Hepatocyte (in vitro differentiated cells): ENCODE results near the gene SENP1.

ENCODE experiments used
- EZH2 ChIP-seq: fragments of 200-600 bp; sonication (generic); IDR thresholded peaks from 2 replicates; pipeline ENCODE4 v1.6.1; 2016; ENCODE audit warnings: antibody characterized with exemption, mild to moderate bottlenecking, borderline replicate concordance
- EZH2phosphoT487 ChIP-seq: fragments of 200-600 bp; sonication (generic); IDR thresholded peaks from one replicate; pipeline ENCODE4 v1.6.1; 2018; ENCODE audit warnings: antibody characterized with exemption, mild to moderate bottlenecking, low read depth, moderate library complexity; ENCODE audit not compliant: unreplicated experiment, severe bottlenecking
- TF ChIP-seq, protein P1 (sequence below): fragments of 200-600 bp; sonication (generic); IDR thresholded peaks from 2 replicates; pipeline ENCODE4 v1.5.1; 2016; ENCODE audit warnings: antibody characterized with exemption, mild to moderate bottlenecking; ENCODE audit not compliant: poor library complexity

DNA sequence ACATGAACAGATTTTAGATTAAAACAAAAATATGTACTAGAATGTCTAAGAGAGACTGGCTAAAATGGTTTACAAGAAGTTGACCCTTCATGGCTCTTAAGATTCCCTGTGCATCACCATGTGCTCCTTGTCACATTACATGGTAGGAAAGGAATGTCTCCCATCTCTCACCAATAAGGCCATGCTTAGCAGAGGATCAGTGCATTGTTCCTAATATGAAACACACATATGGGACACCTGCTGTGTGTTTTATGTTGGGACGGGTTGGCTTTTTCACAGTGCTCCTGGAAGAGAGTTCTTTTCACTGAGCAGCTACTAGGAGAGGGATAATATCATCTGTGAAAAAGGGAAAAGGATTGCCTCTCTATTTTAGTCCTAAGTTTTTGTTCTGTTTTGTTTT lies 22.9 kb upstream of the SENP1 start:
- TF ChIP-seq, protein P1, sequence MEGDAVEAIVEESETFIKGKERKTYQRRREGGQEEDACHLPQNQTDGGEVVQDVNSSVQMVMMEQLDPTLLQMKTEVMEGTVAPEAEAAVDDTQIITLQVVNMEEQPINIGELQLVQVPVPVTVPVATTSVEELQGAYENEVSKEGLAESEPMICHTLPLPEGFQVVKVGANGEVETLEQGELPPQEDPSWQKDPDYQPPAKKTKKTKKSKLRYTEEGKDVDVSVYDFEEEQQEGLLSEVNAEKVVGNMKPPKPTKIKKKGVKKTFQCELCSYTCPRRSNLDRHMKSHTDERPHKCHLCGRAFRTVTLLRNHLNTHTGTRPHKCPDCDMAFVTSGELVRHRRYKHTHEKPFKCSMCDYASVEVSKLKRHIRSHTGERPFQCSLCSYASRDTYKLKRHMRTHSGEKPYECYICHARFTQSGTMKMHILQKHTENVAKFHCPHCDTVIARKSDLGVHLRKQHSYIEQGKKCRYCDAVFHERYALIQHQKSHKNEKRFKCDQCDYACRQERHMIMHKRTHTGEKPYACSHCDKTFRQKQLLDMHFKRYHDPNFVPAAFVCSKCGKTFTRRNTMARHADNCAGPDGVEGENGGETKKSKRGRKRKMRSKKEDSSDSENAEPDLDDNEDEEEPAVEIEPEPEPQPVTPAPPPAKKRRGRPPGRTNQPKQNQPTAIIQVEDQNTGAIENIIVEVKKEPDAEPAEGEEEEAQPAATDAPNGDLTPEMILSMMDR = no peak
- TF ChIP-seq EZH2phosphoT487 (no peak), EZH2 (no peak)
